Neural cell (in vitro differentiated cells): ENCODE measurements around the gene CSMD2.

ENCODE experiments used
- CTCF ChIP-seq: fragments of 450-650 bp; IDR thresholded peaks from 2 replicates; pipeline ENCODE4 v1.5.1; 2014; ENCODE audit warnings: antibody characterized with exemption, mild to moderate bottlenecking, moderate library complexity; ENCODE audit not compliant: poor library complexity, severe bottlenecking
- EP300 ChIP-seq: fragments of 450-650 bp; conservative IDR thresholded peaks from 2 replicates; pipeline ENCODE4 v1.6.1; 2014; ENCODE audit warnings: antibody characterized with exemption, mild to moderate bottlenecking, moderate library complexity; ENCODE audit not compliant: poor library complexity, severe bottlenecking
- EZH2 ChIP-seq: fragments of 200-600, 300-800 bp; shearing (Covaris generic), sonication (generic); IDR thresholded peaks from 2 replicates; pipeline ENCODE4 v1.6.1; 2014; ENCODE audit warnings: antibody characterized with exemption, low read length, borderline replicate concordance, mild to moderate bottlenecking; ENCODE audit not compliant: insufficient read depth, poor library complexity, severe bottlenecking
- POLR2AphosphoS5 ChIP-seq: IDR thresholded peaks from 2 replicates; pipeline ENCODE4 v1.6.1; 2012

- TF ChIP-seq CTCF (no peak), POLR2AphosphoS5 (no peak), EZH2 (no peak), EP300 (no peak)
Measured at GRCh38 chr1:33898406-33898805, 266.6 kb downstream of the CSMD2 start.
